Activated CD4-positive, alpha-beta T cell treated with anti-CD3 and anti-CD28 coated beads for 36 hours (primary cell): Measurements from ENCODE around the gene S1PR2. TPM values are rescaled to one million over a fixed set of nuclear protein-coding genes. Genes with fewer than 3 reads are reported as not detected.
A peak's percentile ranks its signal among the peaks of the same experiment; 100 is the strongest.

ENCODE experiments used
- ATAC-seq: fragments of 200-7000 bp; cut with Tn5 transposase; one replicate; pipeline ENCODE4 v1.10.0; 2021; ENCODE audit warnings: mild to moderate bottlenecking, moderate library complexity
- CTCF ChIA-PET: fragments of 350-600 bp; sonication (Branson Sonifier 250); formaldehyde crosslinking; loops from one replicate; lab custom pipeline; 2021; ENCODE audit warnings: antibody characterized with exemption; lab: Charles Lee
- POLR2A ChIA-PET: fragments of 350-600 bp; sonication (Branson Sonifier 250); formaldehyde crosslinking; loops from one replicate; lab custom pipeline; 2021; ENCODE audit warnings: antibody characterized with exemption, inconsistent platforms; lab: Charles Lee
- DNase-seq: peaks from one replicate; pipeline ENCODE4 v3.0.0-alpha.2; 2020
- H3K27ac Mint-ChIP-seq: one replicate; pipeline ENCODE4 v1.8.0; 2021; ENCODE audit warnings: mixed read lengths
- H3K27me3 Mint-ChIP-seq: one replicate; pipeline ENCODE4 v1.8.0; 2021; ENCODE audit warnings: mixed read lengths
- H3K36me3 Mint-ChIP-seq: one replicate; pipeline ENCODE4 v1.8.0; 2021; ENCODE audit warnings: low read depth, mixed read lengths
- H3K4me1 Mint-ChIP-seq: one replicate; pipeline ENCODE4 v1.8.0; 2021; ENCODE audit warnings: mixed read lengths
- H3K4me3 Mint-ChIP-seq: one replicate; pipeline ENCODE4 v1.8.0; 2021; ENCODE audit warnings: mild to moderate bottlenecking, moderate library complexity, mixed read lengths
- H3K9me3 Mint-ChIP-seq: one replicate; pipeline ENCODE4 v1.8.0; 2021; ENCODE audit warnings: low read depth, mixed read lengths
- intact Hi-C, 2 experiments: fragments of 100-400 bp; cut with DNase I in 1 of 2; cut with micrococcal nuclease in 1 of 2; formaldehyde crosslinking; loops; one replicate each; pipeline versions ENCODE4 v1.14.2 to v1.15.1; 2022 to 2024; cut with DNase I, micrococcal nuclease
- microRNA-seq: library from miRNA; unstranded; fragments of <30 nt; microRNA quantifications from one replicate; pipeline ENCODE4 v1.2.0, GENCODE V29; 2021; ENCODE audit warnings: borderline replicate concordance
- total RNA-seq, 2 experiments: library from RNA; stranded (reverse); gene quantifications; one replicate each; pipeline ENCODE4 v1.2.3, GENCODE V29; 2021

S1PR2 gene
- total RNA-seq, 2 experiments from 2014 or later = 8.1 to 9.0 TPM

GRCh38 chr19:10173527-10173926 is 57.6 kb downstream of the S1PR2 start:
- ATAC-seq (no peak), DNase-seq (no peak)
- Mint-ChIP-seq H3K4me1 (peaks cover 7% of the 10 kb centered on the region), H3K36me3 (peaks cover 64% of the 10 kb centered on the region), H3K4me3 (no peak overlapping the region), H3K27me3 (no peaks in the 10 kb centered on the region), H3K27ac (peak overlapping the region; percentile 37), H3K9me3 (no peaks in the 10 kb centered on the region)
- POLR2A ChIA-PET = no interaction called here
- intact Hi-C loops = no loop called here
- CTCF ChIA-PET = interaction anchor here (0.6 to 0.7 kb wide), 2 partner anchors 8 to 48 kb away, joined by 3 read pairs; no protein-coding TSS in a partner anchor

Small RNAs within 50 kb of the gene (microRNA-seq; reads per million reads assigned to microRNA genes)
- not detected for gene MIR4322

Other genes with a start within 250 kb of the S1PR2 start
- 1 to 10 TPM in 1 of 2 experiments, under 1 TPM in 1; 0.77 to 1.1 TPM for gene COL5A3, start 220.8 kb downstream of the S1PR2 start, total RNA-seq
- not detected for gene RDH8, start 217.8 kb downstream of the S1PR2 start, total RNA-seq
- gene SHFL, start 145.0 kb downstream of the S1PR2 start, total RNA-seq = 10 to 100 TPM; 49.8 to 62.6 TPM
- gene ANGPTL6, start 128.7 kb downstream of the S1PR2 start, total RNA-seq = 10 to 100 TPM; 10.4 to 14.1 TPM
- gene PPAN, start 125.0 kb downstream of the S1PR2 start, total RNA-seq = 100 to 1,000 TPM; 139 to 149 TPM
- 10 to 100 TPM; 46.4 to 52.1 TPM for gene P2RY11, start 119.6 kb downstream of the S1PR2 start, total RNA-seq
- 100 to 1,000 TPM; 230 to 253 TPM for gene EIF3G, start 111.4 kb downstream of the S1PR2 start, total RNA-seq
- gene DNMT1, start 36.4 kb downstream of the S1PR2 start, total RNA-seq = 100 to 1,000 TPM; 374 to 385 TPM
- gene MRPL4, start 20.9 kb upstream of the S1PR2 start, total RNA-seq = 100 to 1,000 TPM; 130 to 140 TPM
- 10 to 100 TPM; 27.9 to 30.9 TPM for gene ICAM1, start 39.8 kb upstream of the S1PR2 start, total RNA-seq
- gene ICAM4, start 55.6 kb upstream of the S1PR2 start, total RNA-seq = under 1 TPM; 0.23 to 0.46 TPM
- 1 to 10 TPM; 1.9 TPM for gene ICAM5, start 58.6 kb upstream of the S1PR2 start, total RNA-seq
- gene ZGLP1, start 78.5 kb upstream of the S1PR2 start, total RNA-seq = 1 to 10 TPM; 3.3 to 3.5 TPM
- 10 to 100 TPM; 11.7 to 13.3 TPM for gene FDX2, start 84.7 kb upstream of the S1PR2 start, total RNA-seq
- 10 to 100 TPM; 83.7 to 90.8 TPM for gene RAVER1, start 102.2 kb upstream of the S1PR2 start, total RNA-seq
- gene ICAM3, start 108.3 kb upstream of the S1PR2 start, total RNA-seq = 100 to 1,000 TPM; 109 to 122 TPM
- gene TYK2, start 149.2 kb upstream of the S1PR2 start, total RNA-seq = 100 to 1,000 TPM; 151 to 197 TPM
- gene CDC37, start 172.2 kb upstream of the S1PR2 start, total RNA-seq = 100 to 1,000 TPM; 178 to 190 TPM
- gene PDE4A, start 189.2 kb upstream of the S1PR2 start, total RNA-seq = 1 to 10 TPM; 3.9 to 4.3 TPM